Endothelial cell of umbilical vein (primary cell): Measurements from ENCODE around the gene DPP10. TPM values are rescaled to one million over a fixed set of nuclear protein-coding genes. Genes with fewer than 3 reads are reported as not detected.

Experiments
- BruUV-seq: library from RNA; stranded (reverse); fragments of 400-500 nt; replicated peaks from 2 replicates; lab custom pipeline; 2021; lab: Mats Ljungman, UMichigan
- CTCF ChIA-PET: fragments of 300-600, 350-600 bp; sonication (Branson Sonifier 250); formaldehyde crosslinking; loops from one replicate; lab custom pipeline; 2021; ENCODE audit warnings: antibody characterized with exemption, inconsistent platforms; lab: Charles Lee
- POLR2A ChIA-PET: fragments of 300-600, 350-600 bp; sonication (Branson Sonifier 250); formaldehyde crosslinking; loops from one replicate; lab custom pipeline; 2021; ENCODE audit warnings: antibody characterized with exemption, inconsistent platforms; lab: Charles Lee
- DNase-seq: peaks from one replicate; pipeline ENCODE4 v3.0.0-alpha.2; 2011; ENCODE audit warnings: low read depth, low spot score
- FAIRE-seq: peaks from 2 replicates; lab custom pipeline; 2011; peaks lifted over from hg19 to GRCh38; lab: Jason Lieb, UNC
- H2AFZ ChIP-seq: 2 replicates; pipeline ENCODE4 v1.6.0; 2012; ENCODE audit warnings: low read depth, low read length, control low read depth, inconsistent platforms
- H3K27ac ChIP-seq: 2 replicates; pipeline ENCODE4 v1.5.1; 2011; ENCODE audit warnings: low read depth, mild to moderate bottlenecking, control low read depth, low read length, moderate library complexity; ENCODE audit not compliant: insufficient read depth
- H3K27me3 ChIP-seq, 2 experiments: 2 replicates each; pipeline versions ENCODE4 v1.6.0 to v1.6.1; 2011; ENCODE audit warnings: low read length in 2 of 2, mixed read lengths in 1 of 2; ENCODE audit not compliant: control insufficient read depth in 2 of 2, insufficient read depth in 2 of 2
- H3K36me3 ChIP-seq, 2 experiments: 2 replicates in 1 of 2; 3 replicates in 1 of 2; pipeline ENCODE4 v1.5.1; 2011; ENCODE audit warnings: low read length in 2 of 2, mild to moderate bottlenecking in 1 of 2, moderate library complexity in 1 of 2; ENCODE audit not compliant: control insufficient read depth in 2 of 2, insufficient read depth in 2 of 2; ENCODE audit errors: extremely low read depth in 1 of 2
- H3K4me1 ChIP-seq: 3 replicates; pipeline ENCODE4 v1.5.1; 2011; ENCODE audit warnings: mild to moderate bottlenecking, low read length; ENCODE audit not compliant: control insufficient read depth, insufficient read depth; ENCODE audit errors: extremely low read depth
- H3K4me2 ChIP-seq: 2 replicates; pipeline ENCODE4 v1.6.1; 2011; ENCODE audit warnings: low read length, control low read depth, mixed read lengths; ENCODE audit not compliant: insufficient read depth
- H3K4me3 ChIP-seq, 3 experiments: fragments of 200-600 bp in 1 of 3; sonication (generic), shearing (Covaris generic) in 1 of 3; replicated peaks in 1 of 3; 2 replicates each; pipeline ENCODE4 v1.5.1; 2011 to 2016; ENCODE audit warnings: control low read depth in 3 of 3, low read length in 3 of 3, mild to moderate bottlenecking in 2 of 3, inconsistent platforms in 1 of 3, low read depth in 1 of 3, moderate library complexity in 1 of 3; ENCODE audit not compliant: insufficient read depth in 1 of 3
- H3K79me2 ChIP-seq: 2 replicates; pipeline ENCODE4 v1.6.0; 2012; ENCODE audit warnings: low read length, inconsistent platforms; ENCODE audit not compliant: control insufficient read depth, insufficient read depth
- H3K9ac ChIP-seq: replicated peaks from 2 replicates; pipeline ENCODE3; 2011; ENCODE audit warnings: low read length, control low read depth; ENCODE audit not compliant: insufficient read depth; ENCODE audit errors: extremely low read depth
- H3K9me1 ChIP-seq: replicated peaks from 3 replicates; pipeline ENCODE4 v1.6.0; 2011; ENCODE audit warnings: mild to moderate bottlenecking, low read length; ENCODE audit not compliant: control insufficient read depth, insufficient read depth; ENCODE audit errors: extremely low read depth
- H3K9me3 ChIP-seq: replicated peaks from 2 replicates; pipeline ENCODE4 v1.5.1; 2012; ENCODE audit warnings: low read length, inconsistent platforms; ENCODE audit not compliant: control insufficient read depth, insufficient read depth
- H4K20me1 ChIP-seq: replicated peaks from 2 replicates; pipeline ENCODE3; 2011; ENCODE audit warnings: mild to moderate bottlenecking, low read length; ENCODE audit not compliant: control insufficient read depth, insufficient read depth; ENCODE audit errors: extremely low read depth
- CTCF ChIP-seq, 2 donors: IDR thresholded peaks; 1 replicate in 1 of 2; 2 replicates in 1 of 2; pipeline ENCODE4 v1.5.1; 2011; ENCODE audit warnings: low read length in 2 of 2, mild to moderate bottlenecking in 2 of 2, moderate library complexity in 2 of 2, control low read depth in 1 of 2, inconsistent platforms in 1 of 2, low read depth in 1 of 2; ENCODE audit not compliant: insufficient read depth in 1 of 2; ENCODE audit errors: extremely low read depth in 1 of 2
- EZH2 ChIP-seq: IDR thresholded peaks from 2 replicates; pipeline ENCODE4 v1.6.1; 2012; ENCODE audit warnings: borderline replicate concordance, low read depth, mild to moderate bottlenecking, moderate library complexity, low read length, inconsistent platforms; ENCODE audit not compliant: severe bottlenecking
- FOS ChIP-seq: IDR thresholded peaks from 2 replicates; pipeline ENCODE4 v1.6.1; 2011; ENCODE audit warnings: mild to moderate bottlenecking, low read length, moderate library complexity, borderline replicate concordance; ENCODE audit not compliant: insufficient read depth
- GATA2 ChIP-seq: IDR thresholded peaks from 2 replicates; pipeline ENCODE4 v1.7.0; 2011; ENCODE audit warnings: low read depth, mild to moderate bottlenecking, moderate library complexity, mixed read lengths, low read length; ENCODE audit not compliant: insufficient read length, insufficient read depth
- JUN ChIP-seq: IDR thresholded peaks from 2 replicates; pipeline ENCODE4 v1.6.1; 2011; ENCODE audit warnings: borderline replicate concordance, low read depth; ENCODE audit not compliant: insufficient read length, insufficient read depth
- MAX ChIP-seq: IDR thresholded peaks from 2 replicates; pipeline ENCODE4 v1.6.1; 2011; ENCODE audit not compliant: insufficient read depth, insufficient read length
- MYC ChIP-seq: IDR thresholded peaks from one replicate; pipeline ENCODE4 v1.6.1; 2011; ENCODE audit warnings: mild to moderate bottlenecking, low read depth, low read length
- POLR2A ChIP-seq: IDR thresholded peaks from 2 replicates; pipeline ENCODE4 v1.6.1; 2012; ENCODE audit warnings: low read depth, mild to moderate bottlenecking, control low read depth, low read length
- POLR2AphosphoS5 ChIP-seq: IDR thresholded peaks from 2 replicates; pipeline ENCODE4 v1.6.1; 2012; ENCODE audit warnings: low read depth, mild to moderate bottlenecking, control low read depth, low read length, moderate library complexity; ENCODE audit not compliant: insufficient read depth
- dilution Hi-C: fragments of 300-500 bp; cut with MboI; formaldehyde crosslinking; loops from one replicate; pipeline ENCODE4 v1.15.0; 2019; ENCODE audit warnings: low sequenced_read_pairs; ENCODE audit not compliant: extremely low pct_ligation_motif_present
- intact Hi-C: fragments of 100-400 bp; cut with micrococcal nuclease; formaldehyde crosslinking; loops from one replicate; pipeline ENCODE4 v1.10.0; 2022
- polyA plus RNA-seq, 4 experiments: library from polyadenylated mRNA; depleted of rRNA in 3 of 4; stranded (reverse) in 3 of 4; unstranded in 1 of 4; fragments of >200 nt; gene quantifications; 2 replicates each; pipeline versions ENCODE4 v1.2.1 to v1.2.3, GENCODE V29; 2011 to 2012; ENCODE audit warnings: missing spikeins in 1 of 4
- total RNA-seq: library from RNA; stranded (reverse); gene quantifications from 2 replicates; pipeline ENCODE4 v1.2.3, GENCODE V29; 2021

Gene DPP10
- total and polyA plus RNA-seq, 2 donors (not counting 3 experiments of a cell fraction or from before 2014, with no cell fraction given) = not detected

GRCh38 chr2:115171751-115172150, 729.3 kb downstream of the DPP10 start:
- DNase-seq = no peak
- H3K27ac ChIP-seq = no peak overlapping the region
- H3K9me1 ChIP-seq = no peaks in the 10 kb centered on the region
- ChIA-PET POLR2A (no interaction called here), CTCF (no interaction called here)
- TF ChIP-seq EZH2 = no peak
- no peak for TF ChIP-seq FOS
- no peak for TF ChIP-seq JUN
- no peak for TF ChIP-seq POLR2AphosphoS5
- no peak for TF ChIP-seq POLR2A
- no peak for TF ChIP-seq GATA2
- no peak for TF ChIP-seq MYC
- no peak for TF ChIP-seq CTCF (IDR thresholded peaks at IDR 0.05; ENCODE audit: extremely low read depth in 1 of 2, insufficient read depth in 1 of 2, low read depth in 1 of 2, low read length in 2 of 2)
- no peak for TF ChIP-seq MAX
- H3K4me3 ChIP-seq = no peak overlapping the region
- H4K20me1 ChIP-seq = no peaks in the 10 kb centered on the region
- no peak overlapping the region for H3K9ac ChIP-seq
- FAIRE-seq = no peak
- no peak overlapping the region for H3K4me2 ChIP-seq
- H3K9me3 ChIP-seq = peaks cover 2% of the 10 kb centered on the region
- no peaks in the 10 kb centered on the region for H3K79me2 ChIP-seq
- no peaks in the 10 kb centered on the region for H3K27me3 ChIP-seq
- no TSS peak for BruUV-seq
- no peaks in the 10 kb centered on the region for H3K36me3 ChIP-seq
- H2AFZ ChIP-seq = no peak overlapping the region
- intact Hi-C loops = no loop called here
- dilution Hi-C loops = no loop called here
- no peaks in the 10 kb centered on the region for H3K4me1 ChIP-seq
